GM23338 (cell line): ENCODE data around the gene AOC1.

Experiments used
- CREB1 ChIP-seq: fragments of 250-450 bp; sonication (Bioruptor Pico); IDR thresholded peaks from 2 replicates; pipeline ENCODE4 v1.5.0; 2020; ENCODE audit warnings: low read depth, mild to moderate bottlenecking, moderate library complexity
- CTCF ChIP-seq, 2 experiments: fragments of 200-600 bp in 1 of 2; sonication (generic) in 1 of 2; conservative IDR thresholded peaks; 2 replicates each; pipeline versions ENCODE4 v1.5.1 to v1.6.1; 2016 to 2017; ENCODE audit warnings: antibody characterized with exemption in 2 of 2, low read depth in 2 of 2, mild to moderate bottlenecking in 2 of 2, moderate library complexity in 1 of 2
- EZH2 ChIP-seq: fragments of 200-600 bp; sonication (generic); IDR thresholded peaks from one replicate; pipeline ENCODE4 v1.8.0; 2017; ENCODE audit warnings: antibody characterized with exemption, mild to moderate bottlenecking, low read depth; ENCODE audit not compliant: unreplicated experiment
- EZH2phosphoT487 ChIP-seq: fragments of 200-600 bp; sonication (generic); IDR thresholded peaks from one replicate; pipeline ENCODE4 v1.8.1; 2018; ENCODE audit warnings: antibody characterized with exemption; ENCODE audit not compliant: unreplicated experiment
- JUNB ChIP-seq: IDR thresholded peaks from one replicate; pipeline ENCODE4 v1.6.1; 2016; ENCODE audit warnings: antibody characterized with exemption; ENCODE audit not compliant: unreplicated experiment
- NANOG ChIP-seq: IDR thresholded peaks from 2 replicates; pipeline ENCODE4 v1.6.1; 2016; ENCODE audit warnings: antibody characterized with exemption, borderline replicate concordance
- POLR2AphosphoS5 ChIP-seq: IDR thresholded peaks from 2 replicates; pipeline ENCODE4 v1.6.1; 2016; ENCODE audit warnings: antibody characterized with exemption, low read depth
- REST ChIP-seq: IDR thresholded peaks from one replicate; pipeline ENCODE4 v1.6.1; 2018; ENCODE audit warnings: antibody characterized with exemption; ENCODE audit not compliant: unreplicated experiment
- STAT1 ChIP-seq: IDR thresholded peaks from one replicate; pipeline ENCODE4 v1.6.1; 2016; ENCODE audit warnings: antibody characterized with exemption; ENCODE audit not compliant: unreplicated experiment
- ZNF114 ChIP-seq: fragments of 250-450 bp; sonication (Bioruptor Pico); IDR thresholded peaks from 2 replicates; pipeline ENCODE4 v1.5.0; 2020; ENCODE audit warnings: mild to moderate bottlenecking, moderate library complexity
- ZNF331 ChIP-seq: fragments of 250-450 bp; sonication (Bioruptor Pico); IDR thresholded peaks from 2 replicates; pipeline ENCODE4 v1.5.0; 2020; ENCODE audit warnings: low read depth, mild to moderate bottlenecking, moderate library complexity
- ZNF462 ChIP-seq: fragments of 250-450 bp; sonication (Bioruptor Pico); IDR thresholded peaks from 2 replicates; pipeline ENCODE4 v1.5.0; 2020; ENCODE audit warnings: mild to moderate bottlenecking, moderate library complexity

- TF ChIP-seq CTCF (conservative IDR thresholded peaks at IDR 0.05; ENCODE audit: low read depth in 2 of 2) (no peak), NANOG (no peak), POLR2AphosphoS5 (no peak), CREB1 (CRISPR knock-in tag) (no peak), EZH2 (no peak), REST (no peak), EZH2phosphoT487 (no peak), JUNB (no peak), ZNF114 (CRISPR knock-in tag) (no peak), STAT1 (no peak), ZNF331 (no peak), ZNF462 (CRISPR knock-in tag) (no peak)
These were observed 9.6 kb upstream of the AOC1 start for GRCh38 chr7:150842716-150843115.
